ENCODE data around the gene MYOCD. TPM values are rescaled to one million over a fixed set of nuclear protein-coding genes. Genes with fewer than 3 reads are reported as not detected.

Gene MYOCD
- total RNA-seq, 1 donor from 2014 or later, result 8.7 TPM

GRCh38 chr17:12693640-12694039, 27.9 kb downstream of the MYOCD start:
- no peaks in the 10 kb centered on the region for H3K4me1 Mint-ChIP-seq
- H3K4me3 Mint-ChIP-seq, result no peak overlapping the region
- H3K27ac Mint-ChIP-seq, result no peak overlapping the region
- intact Hi-C loops (cut with micrococcal nuclease), result no loop called here
- ATAC-seq (ENCODE audit: low read depth) (no peak), DNase-seq (no peak)
- TF ChIP-seq, protein P1, sequence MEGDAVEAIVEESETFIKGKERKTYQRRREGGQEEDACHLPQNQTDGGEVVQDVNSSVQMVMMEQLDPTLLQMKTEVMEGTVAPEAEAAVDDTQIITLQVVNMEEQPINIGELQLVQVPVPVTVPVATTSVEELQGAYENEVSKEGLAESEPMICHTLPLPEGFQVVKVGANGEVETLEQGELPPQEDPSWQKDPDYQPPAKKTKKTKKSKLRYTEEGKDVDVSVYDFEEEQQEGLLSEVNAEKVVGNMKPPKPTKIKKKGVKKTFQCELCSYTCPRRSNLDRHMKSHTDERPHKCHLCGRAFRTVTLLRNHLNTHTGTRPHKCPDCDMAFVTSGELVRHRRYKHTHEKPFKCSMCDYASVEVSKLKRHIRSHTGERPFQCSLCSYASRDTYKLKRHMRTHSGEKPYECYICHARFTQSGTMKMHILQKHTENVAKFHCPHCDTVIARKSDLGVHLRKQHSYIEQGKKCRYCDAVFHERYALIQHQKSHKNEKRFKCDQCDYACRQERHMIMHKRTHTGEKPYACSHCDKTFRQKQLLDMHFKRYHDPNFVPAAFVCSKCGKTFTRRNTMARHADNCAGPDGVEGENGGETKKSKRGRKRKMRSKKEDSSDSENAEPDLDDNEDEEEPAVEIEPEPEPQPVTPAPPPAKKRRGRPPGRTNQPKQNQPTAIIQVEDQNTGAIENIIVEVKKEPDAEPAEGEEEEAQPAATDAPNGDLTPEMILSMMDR (IDR thresholded peaks at IDR 0.05), result no peak
- H3K9me3 Mint-ChIP-seq, result no peaks in the 10 kb centered on the region
- no peaks in the 10 kb centered on the region for H3K36me3 Mint-ChIP-seq (ENCODE audit: low read depth)
- ChIA-PET CTCF (no interaction called here), POLR2A (no interaction called here)
- no peaks in the 10 kb centered on the region for H3K27me3 Mint-ChIP-seq

- no peaks in the 10 kb centered on the region for H3K36me3 Mint-ChIP-seq (ENCODE audit: low read depth)
- H3K4me1 Mint-ChIP-seq, result no peaks in the 10 kb centered on the region
- TF ChIP-seq, protein P1 (IDR thresholded peaks at IDR 0.05), result no peak
- H3K27me3 Mint-ChIP-seq, result peaks cover 4% of the 10 kb centered on the region
- H3K4me3 Mint-ChIP-seq, result no peak overlapping the region
- H3K27ac Mint-ChIP-seq, result no peak overlapping the region
- ChIA-PET CTCF (no interaction called here), POLR2A (no interaction called here)
- peaks cover 3% of the 10 kb centered on the region for H3K9me3 Mint-ChIP-seq
- ATAC-seq (ENCODE audit: low read depth) (no peak), DNase-seq (no peak)
- intact Hi-C loops (cut with micrococcal nuclease), result no loop called here
Measured at GRCh38 chr17:12706070-12706469, 40.4 kb downstream of the MYOCD start.

GRCh38 chr17:12709063-12709462, 43.4 kb downstream of the MYOCD start:
- no peaks in the 10 kb centered on the region for H3K4me1 Mint-ChIP-seq
- ATAC-seq (ENCODE audit: low read depth) (no peak), DNase-seq (no peak)
- POLR2A ChIA-PET, result no interaction called here
- no peaks in the 10 kb centered on the region for H3K36me3 Mint-ChIP-seq (ENCODE audit: low read depth)
- no peak overlapping the region for H3K4me3 Mint-ChIP-seq
- peaks cover 3% of the 10 kb centered on the region for H3K9me3 Mint-ChIP-seq
- H3K27ac Mint-ChIP-seq, result no peak overlapping the region
- TF ChIP-seq, protein P1 (IDR thresholded peaks at IDR 0.05), result no peak
- H3K27me3 Mint-ChIP-seq, result peaks cover 4% of the 10 kb centered on the region
- intact Hi-C loops (cut with micrococcal nuclease), result no loop called here
- CTCF ChIA-PET, result no interaction called here

GRCh38 chr17:12712415-12712814, 46.7 kb downstream of the MYOCD start:
- ChIA-PET POLR2A (no interaction called here), CTCF (no interaction called here)
- Mint-ChIP-seq H3K4me3 (no peak overlapping the region), H3K4me1 (no peaks in the 10 kb centered on the region), H3K27ac (no peak overlapping the region), H3K9me3 (no peaks in the 10 kb centered on the region), H3K27me3 (peaks cover 10% of the 10 kb centered on the region), H3K36me3 (ENCODE audit: low read depth) (no peaks in the 10 kb centered on the region)
- ATAC-seq (ENCODE audit: low read depth) (no peak), DNase-seq (no peak)
- intact Hi-C loops (cut with micrococcal nuclease), result no loop called here
- TF ChIP-seq, protein P1 (IDR thresholded peaks at IDR 0.05), result no peak

- ChIA-PET CTCF (no interaction called here), POLR2A (no interaction called here)
- TF ChIP-seq, protein P1 (IDR thresholded peaks at IDR 0.05), result no peak
- Mint-ChIP-seq H3K4me3 (no peak overlapping the region), H3K9me3 (no peaks in the 10 kb centered on the region), H3K27me3 (peaks cover 10% of the 10 kb centered on the region), H3K4me1 (no peaks in the 10 kb centered on the region), H3K27ac (no peak overlapping the region), H3K36me3 (ENCODE audit: low read depth) (no peaks in the 10 kb centered on the region)
- ATAC-seq (ENCODE audit: low read depth), result no peak
- no peak for DNase-seq
- intact Hi-C loops (cut with micrococcal nuclease), result no loop called here
Measured at GRCh38 chr17:12712941-12713340, 47.3 kb downstream of the MYOCD start.
